ENCODE results near the gene DLX6.

The DLX6 gene

DNA sequence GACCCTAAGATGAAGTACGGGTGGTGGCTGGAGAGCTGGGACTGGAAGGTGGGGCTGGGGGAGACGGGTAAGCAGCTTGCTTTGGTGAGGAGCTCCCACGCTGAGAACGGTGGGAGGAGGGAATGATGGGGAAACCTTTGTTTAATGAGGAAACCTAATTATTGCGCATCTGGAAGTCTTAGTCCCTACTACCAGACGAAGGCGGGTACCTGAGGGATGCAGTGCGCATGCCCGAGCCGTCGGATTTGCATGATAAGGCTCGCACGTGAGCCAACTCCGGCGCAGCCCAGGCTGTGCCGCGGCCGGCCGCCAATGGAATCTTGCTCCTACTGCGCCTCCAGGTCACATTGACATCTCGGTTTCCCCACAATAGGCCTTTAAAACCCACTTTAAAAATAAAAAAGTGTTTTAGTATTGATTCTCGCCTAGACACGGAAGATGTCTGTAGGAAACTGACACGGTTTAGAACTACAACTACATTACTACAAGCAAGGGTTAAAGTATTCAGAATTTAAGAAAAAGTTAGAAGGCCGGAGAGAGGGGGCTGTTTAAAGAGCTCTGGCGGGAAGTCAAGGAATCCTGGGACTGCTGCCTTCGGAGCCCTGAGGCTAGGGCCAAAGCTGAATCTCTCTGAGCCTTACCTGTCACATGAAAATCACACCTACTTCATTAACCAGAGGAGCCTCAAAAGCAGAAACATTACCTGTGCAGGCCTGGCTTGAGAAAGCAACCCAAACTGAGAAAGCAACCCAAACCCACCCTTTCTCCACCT, 12.1 kb upstream of the DLX6 start:
- Histone ChIP-seq H3K9me3 (ENCODE audit: insufficient read depth, low read length, severe bottlenecking) (no peaks in the 10 kb centered on the region), H3K27me3 (ENCODE audit: insufficient read depth, low read length, poor library complexity) (peaks cover 4% of the 10 kb centered on the region), H3K9ac (ENCODE audit: low read depth, low read length) (no peak overlapping the region), H3K4me3 (ENCODE audit: low read depth in 1 of 2, low read length in 2 of 2) (no peak overlapping the region), H4K20me1 (ENCODE audit: insufficient read depth, low read length) (no peaks in the 10 kb centered on the region), H3K4me2 (ENCODE audit: insufficient read depth, low read length) (no peak overlapping the region), H3K4me1 (ENCODE audit: insufficient read depth, low read length) (no peaks in the 10 kb centered on the region), H2AFZ (ENCODE audit: low read depth, low read length) (no peak overlapping the region), H3K36me3 (ENCODE audit: insufficient read depth, low read length) (no peaks in the 10 kb centered on the region), H3K79me2 (ENCODE audit: insufficient read depth, low read length) (no peaks in the 10 kb centered on the region), H3K27ac (ENCODE audit: low read length) (no peak overlapping the region)
- no peak for TF ChIP-seq CTCF (IDR thresholded peaks at IDR 0.05; ENCODE audit: borderline replicate concordance, extremely low read depth, low read length, poor library complexity, severe bottlenecking)
- TF ChIP-seq EZH2 (IDR thresholded peaks at IDR 0.05; ENCODE audit: borderline replicate concordance, low read depth, low read length, severe bottlenecking) = no peak
- no peak for DNase-seq
- no peak for ATAC-seq (ENCODE audit: insufficient read depth, low read depth)

- no peak for DNase-seq
- H2AFZ ChIP-seq (ENCODE audit: low read depth, low read length) = no peak overlapping the region
- H3K4me3 ChIP-seq (ENCODE audit: low read depth in 1 of 2, low read length in 2 of 2) = no peak overlapping the region
- peaks cover 4% of the 10 kb centered on the region for H3K27me3 ChIP-seq (ENCODE audit: insufficient read depth, low read length, poor library complexity)
- H3K4me2 ChIP-seq (ENCODE audit: insufficient read depth, low read length) = no peak overlapping the region
- H3K4me1 ChIP-seq (ENCODE audit: insufficient read depth, low read length) = no peaks in the 10 kb centered on the region
- ATAC-seq (ENCODE audit: insufficient read depth, low read depth) = no peak
- no peaks in the 10 kb centered on the region for H3K36me3 ChIP-seq (ENCODE audit: insufficient read depth, low read length)
- TF ChIP-seq EZH2 (IDR thresholded peaks at IDR 0.05; ENCODE audit: borderline replicate concordance, low read depth, low read length, severe bottlenecking) (no peak), CTCF (IDR thresholded peaks at IDR 0.05; ENCODE audit: borderline replicate concordance, extremely low read depth, low read length, poor library complexity, severe bottlenecking) (no peak)
- H3K9ac ChIP-seq (ENCODE audit: low read depth, low read length) = no peak overlapping the region
- no peak overlapping the region for H3K27ac ChIP-seq (ENCODE audit: low read length)
- H3K9me3 ChIP-seq (ENCODE audit: insufficient read depth, low read length, severe bottlenecking) = no peaks in the 10 kb centered on the region
- H4K20me1 ChIP-seq (ENCODE audit: insufficient read depth, low read length) = no peaks in the 10 kb centered on the region
- no peaks in the 10 kb centered on the region for H3K79me2 ChIP-seq (ENCODE audit: insufficient read depth, low read length)
These were observed 11.4 kb upstream of the DLX6 start for GRCh38 chr7:96993980-96994379.

- ATAC-seq (ENCODE audit: insufficient read depth, low read depth) = no peak
- Histone ChIP-seq H3K9me3 (ENCODE audit: insufficient read depth, low read length, severe bottlenecking) (no peaks in the 10 kb centered on the region), H4K20me1 (ENCODE audit: insufficient read depth, low read length) (no peaks in the 10 kb centered on the region), H3K4me2 (ENCODE audit: insufficient read depth, low read length) (no peak overlapping the region), H3K27me3 (ENCODE audit: insufficient read depth, low read length, poor library complexity) (peaks cover 4% of the 10 kb centered on the region), H3K4me3 (ENCODE audit: low read depth in 1 of 2, low read length in 2 of 2) (no peak overlapping the region), H3K36me3 (ENCODE audit: insufficient read depth, low read length) (no peaks in the 10 kb centered on the region), H3K79me2 (ENCODE audit: insufficient read depth, low read length) (no peaks in the 10 kb centered on the region), H3K27ac (ENCODE audit: low read length) (no peak overlapping the region), H3K4me1 (ENCODE audit: insufficient read depth, low read length) (no peaks in the 10 kb centered on the region), H3K9ac (ENCODE audit: low read depth, low read length) (no peak overlapping the region), H2AFZ (ENCODE audit: low read depth, low read length) (no peak overlapping the region)
- TF ChIP-seq CTCF (IDR thresholded peaks at IDR 0.05; ENCODE audit: borderline replicate concordance, extremely low read depth, low read length, poor library complexity, severe bottlenecking) (no peak), EZH2 (IDR thresholded peaks at IDR 0.05; ENCODE audit: borderline replicate concordance, low read depth, low read length, severe bottlenecking) (no peak)
- DNase-seq = no peak
These were observed 9.8 kb upstream of the DLX6 start for GRCh38 chr7:96995406-96996110.

All from DND-41 (cell line).